ENCODE results near the gene OVOL2.
"Not testable (repeated sequence)": the region's sequence is repeated elsewhere in the genome, so short reads cannot be mapped to it uniquely, and the experiment has no call there.

GRCh38 chr20:18088298-18088697 is 30.6 kb upstream of the OVOL2 start:
- TF ChIP-seq, protein P1, sequence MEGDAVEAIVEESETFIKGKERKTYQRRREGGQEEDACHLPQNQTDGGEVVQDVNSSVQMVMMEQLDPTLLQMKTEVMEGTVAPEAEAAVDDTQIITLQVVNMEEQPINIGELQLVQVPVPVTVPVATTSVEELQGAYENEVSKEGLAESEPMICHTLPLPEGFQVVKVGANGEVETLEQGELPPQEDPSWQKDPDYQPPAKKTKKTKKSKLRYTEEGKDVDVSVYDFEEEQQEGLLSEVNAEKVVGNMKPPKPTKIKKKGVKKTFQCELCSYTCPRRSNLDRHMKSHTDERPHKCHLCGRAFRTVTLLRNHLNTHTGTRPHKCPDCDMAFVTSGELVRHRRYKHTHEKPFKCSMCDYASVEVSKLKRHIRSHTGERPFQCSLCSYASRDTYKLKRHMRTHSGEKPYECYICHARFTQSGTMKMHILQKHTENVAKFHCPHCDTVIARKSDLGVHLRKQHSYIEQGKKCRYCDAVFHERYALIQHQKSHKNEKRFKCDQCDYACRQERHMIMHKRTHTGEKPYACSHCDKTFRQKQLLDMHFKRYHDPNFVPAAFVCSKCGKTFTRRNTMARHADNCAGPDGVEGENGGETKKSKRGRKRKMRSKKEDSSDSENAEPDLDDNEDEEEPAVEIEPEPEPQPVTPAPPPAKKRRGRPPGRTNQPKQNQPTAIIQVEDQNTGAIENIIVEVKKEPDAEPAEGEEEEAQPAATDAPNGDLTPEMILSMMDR (IDR thresholded peaks at IDR 0.05; ENCODE audit: low read depth, low read length, poor library complexity, severe bottlenecking), result not testable (repeated sequence)
- TF ChIP-seq EZH2phosphoT487 (IDR thresholded peaks at IDR 0.05; ENCODE audit: borderline replicate concordance, low read length), result not testable (repeated sequence)

All from DOHH2 (cell line).